Endometrial microvascular endothelial cells (primary cell): Measurements from ENCODE around the gene ZMIZ2. TPM values are rescaled to one million over a fixed set of nuclear protein-coding genes. Genes with fewer than 3 reads are reported as not detected.
"Not testable (repeated sequence)": the region's sequence is repeated elsewhere in the genome, so short reads cannot be mapped to it uniquely, and the experiment has no call there.

ENCODE experiments used
- in situ Hi-C: cut with HindIII; loops from 2 replicates; pipeline ENCODE4 v1.10.0; 2017; ENCODE audit warnings: low sequenced_read_pairs, low pct_unique_long_range_greater_than_20kb; ENCODE audit errors: inconsistent ontology term
- total RNA-seq: library from RNA; depleted of rRNA; stranded (reverse); fragments of >200 nt; gene quantifications from one replicate; pipeline ENCODE4 v1.2.3, GENCODE V29; 2015; ENCODE audit errors: inconsistent ontology term

ZMIZ2 gene
- total RNA-seq, 1 donor from 2014 or later, result 25.4 TPM

GRCh38 chr7:44767134-44767911, 18.7 kb downstream of the ZMIZ2 start:
- in situ Hi-C loops, result no loop called here

DNA sequence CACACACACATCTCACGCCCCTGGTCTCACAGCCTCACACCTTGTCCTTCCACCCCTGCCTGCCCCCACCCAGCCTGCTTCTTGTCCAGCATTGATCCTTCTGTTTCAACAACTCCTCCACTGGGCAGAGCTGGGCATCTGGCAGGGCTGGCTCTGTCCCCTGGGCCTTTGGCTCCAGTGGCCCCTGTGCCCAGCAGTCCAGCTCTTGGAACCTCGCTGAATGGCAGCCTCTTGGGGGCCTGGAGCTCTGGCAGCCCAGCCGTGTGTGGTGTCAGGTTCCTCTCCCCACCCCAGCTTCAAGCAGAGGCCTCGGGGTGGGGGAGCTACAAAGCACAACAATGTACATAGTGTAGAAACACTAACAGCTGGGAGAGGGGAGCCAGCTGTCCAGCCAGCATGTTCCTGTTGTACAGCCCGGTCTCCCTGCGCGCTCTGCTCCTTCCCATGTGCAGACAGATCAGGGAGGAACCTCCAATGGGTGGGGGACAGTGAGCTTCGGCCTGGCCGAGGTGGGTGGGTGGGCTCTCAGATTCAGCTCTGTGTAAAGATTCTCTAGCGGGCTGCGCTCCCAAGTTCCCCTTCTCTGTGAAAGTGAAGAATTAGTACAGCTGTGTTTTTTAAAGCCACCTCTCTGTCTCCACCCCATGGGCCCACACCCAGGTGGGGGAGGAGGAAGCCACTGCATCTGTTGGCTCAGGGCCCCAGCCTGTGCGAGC, 19.4 kb downstream of the ZMIZ2 start:
- in situ Hi-C loops, result no loop called here

- in situ Hi-C loops, result no loop called here
These were observed 20.2 kb downstream of the ZMIZ2 start for GRCh38 chr7:44768628-44769371.

- in situ Hi-C loops, result no loop called here
These were observed 20.7 kb downstream of the ZMIZ2 start for GRCh38 chr7:44769376-44769775.

DNA sequence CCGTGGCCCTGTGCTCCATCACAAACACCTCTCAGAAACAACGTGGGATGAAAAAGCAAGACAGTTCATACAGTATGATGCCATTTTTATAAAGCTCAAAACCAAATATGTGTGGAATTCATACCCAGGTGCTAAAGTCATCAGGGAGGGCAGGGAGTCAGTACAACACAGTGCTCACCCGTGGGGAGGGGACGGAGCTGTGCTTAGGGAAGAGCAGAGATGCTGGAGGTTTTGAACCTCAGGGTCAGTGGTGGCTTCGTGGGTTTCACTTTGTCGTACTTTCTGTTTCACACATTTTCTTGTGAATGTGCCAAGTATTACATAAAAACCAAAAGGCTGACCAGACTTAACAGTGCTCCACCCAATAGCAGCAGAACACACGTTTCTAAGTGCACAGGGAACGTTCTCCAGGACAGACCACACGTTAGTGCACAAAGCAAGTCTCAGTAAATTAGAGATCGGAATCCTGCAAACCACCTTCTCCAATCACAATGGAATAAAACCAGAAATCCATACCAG, 21.2 kb downstream of the ZMIZ2 start:
- in situ Hi-C loops, result no loop called here

DNA sequence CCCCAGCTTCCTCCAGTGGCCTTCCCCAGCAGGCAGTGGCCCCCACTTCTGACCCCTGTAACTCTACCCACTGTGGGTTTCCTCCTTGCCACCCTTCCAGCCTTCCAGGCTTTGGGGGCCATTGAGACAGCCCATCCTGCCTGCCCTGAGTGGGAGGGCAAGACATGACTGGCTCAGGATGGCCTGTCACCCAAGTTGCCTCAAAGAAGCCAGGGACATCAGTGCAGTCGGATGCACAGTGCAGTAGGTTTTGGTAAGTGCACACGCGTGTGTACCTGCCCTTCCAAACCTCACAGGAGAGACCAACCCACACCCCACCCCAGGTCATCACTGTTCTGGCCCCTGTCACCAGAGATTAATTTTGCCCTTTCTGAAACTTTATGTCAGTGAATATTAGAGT, 22.7 kb downstream of the ZMIZ2 start:
- in situ Hi-C loops, result no loop called here

DNA sequence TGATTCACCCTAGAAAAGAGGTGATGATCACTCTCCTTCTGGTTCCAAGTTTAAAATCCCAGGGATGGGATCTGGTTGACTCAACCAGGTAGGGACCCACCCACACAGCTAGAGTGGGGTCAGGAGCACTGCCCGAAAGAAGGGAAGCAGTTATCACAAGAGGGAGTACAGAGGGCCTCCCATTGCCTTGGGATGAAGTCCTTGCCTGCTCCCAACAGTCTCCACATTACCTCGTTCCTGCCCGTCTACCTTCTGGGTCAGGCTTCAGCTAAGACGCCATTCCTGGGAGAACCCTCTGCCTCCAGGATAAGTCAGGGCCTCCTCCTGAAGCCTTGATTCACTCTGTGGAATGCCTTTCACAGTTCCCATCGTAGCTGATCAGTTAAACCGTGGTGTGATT, 23.8 kb downstream of the ZMIZ2 start:
- in situ Hi-C loops, result no loop called here

DNA sequence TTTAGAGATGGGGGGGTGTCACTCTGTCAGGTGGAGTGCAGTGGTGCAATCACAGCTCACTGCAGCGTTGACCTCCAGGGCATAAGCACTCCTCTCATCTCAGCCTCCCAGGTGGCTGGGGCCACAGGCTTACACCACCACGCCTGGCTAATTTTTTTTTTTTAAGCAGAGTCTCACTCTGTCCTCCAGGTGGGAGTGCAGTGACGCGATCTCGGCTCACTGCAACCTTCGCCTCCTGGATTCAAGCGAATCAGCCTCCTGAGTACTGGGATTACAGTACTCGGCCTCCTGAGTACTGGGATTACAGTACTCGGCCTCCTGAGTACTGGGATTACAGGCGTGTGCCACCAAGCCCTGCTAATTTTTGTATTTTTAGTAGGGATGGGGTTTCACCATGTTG, 24.2 kb downstream of the ZMIZ2 start:
- in situ Hi-C loops, result no loop called here

DNA sequence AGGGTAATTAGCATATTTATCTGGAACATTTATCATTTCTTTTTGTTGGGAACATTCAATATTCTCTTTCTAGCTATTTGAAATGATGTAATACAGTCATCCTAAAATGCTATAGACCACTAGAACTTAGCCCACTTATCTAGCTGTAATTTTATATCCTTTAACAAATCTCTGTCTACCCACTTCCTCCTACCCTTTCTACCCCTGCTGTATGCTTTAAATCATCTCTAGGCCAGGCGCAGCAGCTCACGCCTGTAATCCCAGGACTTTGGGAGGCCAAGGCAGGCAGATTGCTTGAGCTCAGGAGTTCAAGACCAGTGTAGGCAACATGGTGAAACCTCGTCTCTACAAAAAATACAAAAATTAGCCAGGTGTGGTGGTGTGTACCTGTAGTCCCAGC, 25.8 kb downstream of the ZMIZ2 start:
- in situ Hi-C loops, result not testable (repeated sequence)

DNA sequence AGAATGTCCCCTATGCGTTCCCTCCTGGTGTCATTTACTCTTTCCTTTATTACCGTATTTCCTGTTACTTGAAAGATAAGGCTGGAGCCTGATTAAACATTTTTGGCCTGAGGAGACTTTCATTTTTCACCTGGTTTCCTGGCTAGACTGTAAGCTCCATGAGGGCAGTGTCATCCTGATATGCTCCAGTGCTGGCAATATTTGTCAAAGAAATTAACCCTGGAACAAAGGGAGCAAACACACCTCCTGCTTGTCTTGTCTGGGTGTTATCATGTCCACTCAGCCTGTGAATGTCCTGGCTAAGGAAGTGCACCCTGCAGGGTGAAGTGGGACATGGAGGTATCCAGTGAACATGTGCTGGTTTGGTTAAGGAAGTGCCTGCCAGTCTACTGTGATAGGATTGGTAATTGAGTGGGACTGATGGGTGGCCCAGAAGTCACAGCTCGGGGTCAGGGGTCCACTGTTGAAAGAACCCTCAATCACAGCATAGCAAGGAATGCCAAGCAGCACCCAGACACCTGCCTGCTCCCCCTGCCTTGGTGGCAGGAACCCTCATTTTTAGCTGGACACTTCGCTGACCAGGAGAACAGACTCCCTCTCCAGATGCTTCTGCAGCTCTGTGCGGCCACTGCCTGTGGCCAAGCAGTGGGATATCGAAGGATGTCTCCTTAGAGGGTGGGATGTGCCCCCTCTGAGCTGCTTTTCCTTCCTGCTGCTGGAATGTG, 26.9 kb downstream of the ZMIZ2 start:
- in situ Hi-C loops, result no loop called here

DNA sequence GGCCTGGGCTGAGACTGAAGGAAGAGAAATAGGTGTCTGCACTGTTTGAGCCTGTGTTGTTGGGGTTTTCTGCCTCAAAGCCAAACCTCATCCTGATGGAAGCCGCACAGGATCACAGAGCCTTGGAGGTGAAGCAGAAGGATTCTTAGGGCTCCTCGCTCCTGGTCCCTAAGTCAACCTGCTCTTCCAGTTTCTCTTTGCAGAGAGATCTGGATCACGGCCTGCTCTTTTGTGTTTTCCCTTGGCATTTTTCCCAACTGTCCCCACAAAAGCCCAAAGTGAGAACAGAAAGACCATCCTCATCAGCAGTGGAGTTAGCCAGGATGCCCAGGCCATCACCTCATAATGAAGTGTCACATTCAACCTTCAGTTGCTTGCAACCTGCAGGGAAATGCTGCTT, 27.6 kb downstream of the ZMIZ2 start:
- in situ Hi-C loops, result no loop called here

DNA sequence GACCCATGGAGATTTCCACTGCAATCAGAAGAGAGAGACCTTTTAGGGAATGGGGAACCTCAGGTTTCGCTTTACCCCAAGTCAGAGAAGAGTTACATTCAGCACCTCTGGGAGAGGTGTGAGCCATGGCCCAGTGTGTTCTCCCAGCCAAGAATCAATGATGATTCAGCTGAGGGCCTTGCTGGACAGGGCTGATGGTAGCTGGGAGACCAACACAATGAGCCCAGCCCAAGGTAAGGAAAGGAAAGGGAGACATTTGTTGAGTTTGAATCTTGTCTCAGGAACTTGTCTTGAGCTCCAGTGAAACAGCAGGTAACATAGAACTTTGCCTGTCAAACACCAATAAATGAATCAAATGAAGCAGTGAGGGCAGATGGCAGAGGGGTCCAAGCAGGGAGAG, 33.8 kb downstream of the ZMIZ2 start:
- in situ Hi-C loops, result no loop called here

DNA sequence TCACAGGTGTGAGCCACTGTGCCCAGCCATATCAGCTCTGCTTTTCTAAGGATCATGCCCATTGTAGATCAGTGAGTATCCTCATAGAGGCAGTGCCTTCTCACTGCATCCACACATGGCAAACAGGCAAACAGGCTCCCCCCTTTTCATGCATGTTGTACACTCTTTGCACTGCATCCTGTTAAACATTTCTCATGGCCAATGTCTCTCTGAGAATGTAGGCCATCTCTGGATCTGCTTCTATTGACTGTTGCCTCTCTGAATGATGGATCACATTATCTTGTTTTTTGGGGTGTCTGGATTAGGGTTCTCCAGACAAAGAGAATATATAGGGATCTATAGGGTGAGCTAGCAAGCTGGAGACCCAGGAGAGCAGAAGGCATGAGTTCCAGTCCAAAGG, 34.8 kb downstream of the ZMIZ2 start:
- in situ Hi-C loops, result no loop called here

GRCh38 chr7:44784364-44784763, 35.7 kb downstream of the ZMIZ2 start:
- in situ Hi-C loops, result no loop called here

- in situ Hi-C loops, result not testable (repeated sequence)
These were observed 36.6 kb downstream of the ZMIZ2 start for GRCh38 chr7:44785218-44785617.

- in situ Hi-C loops, result no loop called here
These were observed 38.4 kb downstream of the ZMIZ2 start for GRCh38 chr7:44787041-44787440.

DNA sequence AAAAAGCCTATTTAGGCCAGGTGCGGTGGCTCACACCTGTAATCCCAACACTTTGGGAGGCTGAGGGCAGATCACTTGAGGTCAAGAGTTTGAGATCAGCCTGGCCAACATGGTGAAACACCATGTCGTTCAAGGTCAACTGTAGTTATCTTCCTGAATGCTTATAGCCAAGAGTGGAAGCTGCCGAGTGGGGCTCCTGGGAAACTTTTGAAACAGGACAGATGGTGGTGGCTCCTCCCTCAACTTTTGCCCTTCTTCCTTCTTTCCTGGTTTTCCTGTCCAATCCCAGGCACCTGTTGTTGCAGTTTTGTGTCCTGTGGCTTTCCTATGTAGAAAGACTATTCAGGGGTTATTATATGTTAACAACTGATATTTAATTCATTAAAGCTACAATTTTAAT, 39.1 kb downstream of the ZMIZ2 start:
- in situ Hi-C loops, result no loop called here

- in situ Hi-C loops, result no loop called here
These were observed 41.3 kb downstream of the ZMIZ2 start for GRCh38 chr7:44789990-44790389.
